Activated CD4-positive, alpha-beta T cell treated with anti-CD3 and anti-CD28 coated beads, Interleukin-2, Interleukin-6, amounts not matched to agents 100 ng/mL and 50 ng/mL, durations not matched to agents 16 hours and 8 hours (primary cell): ENCODE results near the gene UCK2.
A peak's percentile ranks its signal among the peaks of the same experiment; 100 is the strongest.

Experiments used
- DNase-seq: peaks from one replicate; pipeline ENCODE4 v3.0.0-alpha.2; 2020

Gene UCK2

GRCh38 chr1:165942927-165943597 is 115.6 kb downstream of the UCK2 start:
- peak; percentile 8 for DNase-seq

- no peak for DNase-seq
Observed at GRCh38 chr1:165945911-165946310, 118.5 kb downstream of the UCK2 start.

- no peak for DNase-seq
Observed at GRCh38 chr1:165947797-165948455, 120.5 kb downstream of the UCK2 start.

- no peak for DNase-seq
Observed at GRCh38 chr1:165949335-165950130, 122.1 kb downstream of the UCK2 start.

- no peak for DNase-seq
Observed at GRCh38 chr1:165954940-165955339, 127.5 kb downstream of the UCK2 start.

GRCh38 chr1:165958306-165958705 is 130.9 kb downstream of the UCK2 start:
- no peak for DNase-seq

- DNase-seq: no peak
Observed at GRCh38 chr1:165960136-165960535, 132.7 kb downstream of the UCK2 start.

GRCh38 chr1:165960881-165961280 is 133.5 kb downstream of the UCK2 start:
- DNase-seq: no peak
